H1 (cell line): ENCODE measurements around the gene HDAC10. TPM values are rescaled to one million over a fixed set of nuclear protein-coding genes. Genes with fewer than 3 reads are reported as not detected.

Experiments
- BCL11A ChIP-seq, 2 experiments: IDR thresholded peaks; one replicate each; pipeline ENCODE4 v1.6.1; 2011; ENCODE audit warnings: low read depth in 2 of 2, low read length in 2 of 2, mild to moderate bottlenecking in 2 of 2
- CBX5 ChIP-seq: fragments of 300-800, 300-1000 bp; sonication (generic); IDR thresholded peaks from 2 replicates; pipeline ENCODE4 v1.7.1; 2016; ENCODE audit warnings: antibody characterized with exemption, low read length, low read depth
- E2F6 ChIP-seq: IDR thresholded peaks from 2 replicates; pipeline ENCODE4 v1.6.1; 2012; ENCODE audit warnings: inconsistent platforms
- FOSL1 ChIP-seq: IDR thresholded peaks from 2 replicates; pipeline ENCODE4 v1.6.1; 2011; ENCODE audit warnings: mild to moderate bottlenecking, low read depth, low read length, moderate library complexity; ENCODE audit not compliant: insufficient read depth
- HDAC2 ChIP-seq, 2 experiments: fragments of 300-600 bp in 1 of 2; sonication (generic) in 1 of 2; IDR thresholded peaks; 2 replicates each; pipeline ENCODE4 v1.6.1; 2011 to 2012; ENCODE audit warnings: low read depth in 2 of 2, low read length in 2 of 2, mild to moderate bottlenecking in 2 of 2, moderate library complexity in 2 of 2, borderline replicate concordance in 1 of 2, inconsistent platforms in 1 of 2
- KDM5A ChIP-seq: fragments of 200-600 bp; IDR thresholded peaks from 2 replicates; pipeline ENCODE4 v1.7.1; 2012; ENCODE audit warnings: mild to moderate bottlenecking, low read length, inconsistent platforms, mixed read lengths
- RFX5 ChIP-seq: IDR thresholded peaks from 2 replicates; pipeline ENCODE4 v1.6.1; 2011; ENCODE audit warnings: low read depth, low read length, improper control_type of control experiment, borderline replicate concordance
- RNF2 ChIP-seq: fragments of 200-900, 300-1000 bp; sonication (generic); IDR thresholded peaks from 2 replicates; pipeline ENCODE4 v1.7.1; 2016; ENCODE audit warnings: borderline replicate concordance, low read depth, mild to moderate bottlenecking, antibody characterized with exemption, low read length; ENCODE audit not compliant: poor library complexity, severe bottlenecking; ENCODE audit errors: missing control alignments
- SIRT6 ChIP-seq: IDR thresholded peaks from one replicate; pipeline ENCODE4 v1.7.1; 2012; ENCODE audit warnings: low read length, inconsistent platforms
- SRF ChIP-seq: IDR thresholded peaks from 2 replicates; pipeline ENCODE4 v1.6.1; 2011; ENCODE audit warnings: mild to moderate bottlenecking, low read depth, low read length, moderate library complexity
- polyA plus RNA-seq, 7 experiments: library from polyadenylated mRNA; depleted of rRNA in 3 of 7; stranded (reverse) in 5 of 7; unstranded in 2 of 7; fragments of >200 nt in 5 of 7; fragments of 200-250 nt in 2 of 7; gene quantifications; 1 replicate in 5 of 7; 2 replicates in 1 of 7; 4 replicates in 1 of 7; pipeline versions ENCODE4 v1.2.1 to v1.2.3, GENCODE V29; 2011 to 2013; ENCODE audit warnings: missing spikeins in 2 of 7, mixed read lengths in 2 of 7
- total RNA-seq: library from RNA; stranded (reverse); fragmentation: NEBNext Ultra II Directional; extraction: Animal tissue kit (Norgen Biotek cat#: 25700); gene quantifications from 2 replicates; pipeline ENCODE4 v1.2.1, GENCODE V29; 2021
- TF ChIP-seq, protein P1 (sequence below): fragments of 300-600 bp; sonication (generic); IDR thresholded peaks from 2 replicates; pipeline ENCODE4 v1.7.1; 2012; ENCODE audit warnings: low read length, moderate library complexity, mild to moderate bottlenecking, inconsistent platforms; ENCODE audit not compliant: insufficient replicate concordance

Gene HDAC10
- total and polyA plus RNA-seq, 2 of the 8 experiments (the other 6 are each of a cell fraction or from before 2014, with no cell fraction given): 11.2 to 26.4 TPM

DNA sequence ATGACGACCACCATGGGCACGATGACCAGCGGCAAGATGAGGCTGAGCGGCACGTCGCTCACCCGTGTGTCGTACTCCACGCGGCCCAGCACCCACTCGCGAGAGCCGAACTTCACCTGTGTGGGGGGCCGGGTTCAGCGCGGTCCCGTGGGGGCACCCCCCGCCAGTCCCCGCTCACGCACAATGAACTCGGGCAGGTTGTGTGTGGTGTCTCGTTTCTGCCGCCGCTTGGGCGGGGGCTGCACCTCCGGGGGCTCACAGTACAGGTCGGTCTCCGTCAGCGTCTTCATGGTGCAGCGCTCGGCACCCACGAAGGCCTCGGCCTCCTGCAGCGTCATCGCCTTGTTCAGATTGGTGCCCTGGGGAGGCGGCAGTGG lies 30.3 kb upstream of the HDAC10 start (continued):
- TF ChIP-seq, protein P1, sequence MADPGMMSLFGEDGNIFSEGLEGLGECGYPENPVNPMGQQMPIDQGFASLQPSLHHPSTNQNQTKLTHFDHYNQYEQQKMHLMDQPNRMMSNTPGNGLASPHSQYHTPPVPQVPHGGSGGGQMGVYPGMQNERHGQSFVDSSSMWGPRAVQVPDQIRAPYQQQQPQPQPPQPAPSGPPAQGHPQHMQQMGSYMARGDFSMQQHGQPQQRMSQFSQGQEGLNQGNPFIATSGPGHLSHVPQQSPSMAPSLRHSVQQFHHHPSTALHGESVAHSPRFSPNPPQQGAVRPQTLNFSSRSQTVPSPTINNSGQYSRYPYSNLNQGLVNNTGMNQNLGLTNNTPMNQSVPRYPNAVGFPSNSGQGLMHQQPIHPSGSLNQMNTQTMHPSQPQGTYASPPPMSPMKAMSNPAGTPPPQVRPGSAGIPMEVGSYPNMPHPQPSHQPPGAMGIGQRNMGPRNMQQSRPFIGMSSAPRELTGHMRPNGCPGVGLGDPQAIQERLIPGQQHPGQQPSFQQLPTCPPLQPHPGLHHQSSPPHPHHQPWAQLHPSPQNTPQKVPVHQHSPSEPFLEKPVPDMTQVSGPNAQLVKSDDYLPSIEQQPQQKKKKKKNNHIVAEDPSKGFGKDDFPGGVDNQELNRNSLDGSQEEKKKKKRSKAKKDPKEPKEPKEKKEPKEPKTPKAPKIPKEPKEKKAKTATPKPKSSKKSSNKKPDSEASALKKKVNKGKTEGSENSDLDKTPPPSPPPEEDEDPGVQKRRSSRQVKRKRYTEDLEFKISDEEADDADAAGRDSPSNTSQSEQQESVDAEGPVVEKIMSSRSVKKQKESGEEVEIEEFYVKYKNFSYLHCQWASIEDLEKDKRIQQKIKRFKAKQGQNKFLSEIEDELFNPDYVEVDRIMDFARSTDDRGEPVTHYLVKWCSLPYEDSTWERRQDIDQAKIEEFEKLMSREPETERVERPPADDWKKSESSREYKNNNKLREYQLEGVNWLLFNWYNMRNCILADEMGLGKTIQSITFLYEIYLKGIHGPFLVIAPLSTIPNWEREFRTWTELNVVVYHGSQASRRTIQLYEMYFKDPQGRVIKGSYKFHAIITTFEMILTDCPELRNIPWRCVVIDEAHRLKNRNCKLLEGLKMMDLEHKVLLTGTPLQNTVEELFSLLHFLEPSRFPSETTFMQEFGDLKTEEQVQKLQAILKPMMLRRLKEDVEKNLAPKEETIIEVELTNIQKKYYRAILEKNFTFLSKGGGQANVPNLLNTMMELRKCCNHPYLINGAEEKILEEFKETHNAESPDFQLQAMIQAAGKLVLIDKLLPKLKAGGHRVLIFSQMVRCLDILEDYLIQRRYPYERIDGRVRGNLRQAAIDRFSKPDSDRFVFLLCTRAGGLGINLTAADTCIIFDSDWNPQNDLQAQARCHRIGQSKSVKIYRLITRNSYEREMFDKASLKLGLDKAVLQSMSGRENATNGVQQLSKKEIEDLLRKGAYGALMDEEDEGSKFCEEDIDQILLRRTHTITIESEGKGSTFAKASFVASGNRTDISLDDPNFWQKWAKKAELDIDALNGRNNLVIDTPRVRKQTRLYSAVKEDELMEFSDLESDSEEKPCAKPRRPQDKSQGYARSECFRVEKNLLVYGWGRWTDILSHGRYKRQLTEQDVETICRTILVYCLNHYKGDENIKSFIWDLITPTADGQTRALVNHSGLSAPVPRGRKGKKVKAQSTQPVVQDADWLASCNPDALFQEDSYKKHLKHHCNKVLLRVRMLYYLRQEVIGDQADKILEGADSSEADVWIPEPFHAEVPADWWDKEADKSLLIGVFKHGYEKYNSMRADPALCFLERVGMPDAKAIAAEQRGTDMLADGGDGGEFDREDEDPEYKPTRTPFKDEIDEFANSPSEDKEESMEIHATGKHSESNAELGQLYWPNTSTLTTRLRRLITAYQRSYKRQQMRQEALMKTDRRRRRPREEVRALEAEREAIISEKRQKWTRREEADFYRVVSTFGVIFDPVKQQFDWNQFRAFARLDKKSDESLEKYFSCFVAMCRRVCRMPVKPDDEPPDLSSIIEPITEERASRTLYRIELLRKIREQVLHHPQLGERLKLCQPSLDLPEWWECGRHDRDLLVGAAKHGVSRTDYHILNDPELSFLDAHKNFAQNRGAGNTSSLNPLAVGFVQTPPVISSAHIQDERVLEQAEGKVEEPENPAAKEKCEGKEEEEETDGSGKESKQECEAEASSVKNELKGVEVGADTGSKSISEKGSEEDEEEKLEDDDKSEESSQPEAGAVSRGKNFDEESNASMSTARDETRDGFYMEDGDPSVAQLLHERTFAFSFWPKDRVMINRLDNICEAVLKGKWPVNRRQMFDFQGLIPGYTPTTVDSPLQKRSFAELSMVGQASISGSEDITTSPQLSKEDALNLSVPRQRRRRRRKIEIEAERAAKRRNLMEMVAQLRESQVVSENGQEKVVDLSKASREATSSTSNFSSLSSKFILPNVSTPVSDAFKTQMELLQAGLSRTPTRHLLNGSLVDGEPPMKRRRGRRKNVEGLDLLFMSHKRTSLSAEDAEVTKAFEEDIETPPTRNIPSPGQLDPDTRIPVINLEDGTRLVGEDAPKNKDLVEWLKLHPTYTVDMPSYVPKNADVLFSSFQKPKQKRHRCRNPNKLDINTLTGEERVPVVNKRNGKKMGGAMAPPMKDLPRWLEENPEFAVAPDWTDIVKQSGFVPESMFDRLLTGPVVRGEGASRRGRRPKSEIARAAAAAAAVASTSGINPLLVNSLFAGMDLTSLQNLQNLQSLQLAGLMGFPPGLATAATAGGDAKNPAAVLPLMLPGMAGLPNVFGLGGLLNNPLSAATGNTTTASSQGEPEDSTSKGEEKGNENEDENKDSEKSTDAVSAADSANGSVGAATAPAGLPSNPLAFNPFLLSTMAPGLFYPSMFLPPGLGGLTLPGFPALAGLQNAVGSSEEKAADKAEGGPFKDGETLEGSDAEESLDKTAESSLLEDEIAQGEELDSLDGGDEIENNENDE: no peak
- TF ChIP-seq RNF2 (no peak), BCL11A (IDR thresholded peaks at IDR 0.05; ENCODE audit: low read depth in 2 of 2, low read length in 2 of 2) (no peak), FOSL1 (no peak), SRF (no peak), HDAC2 (IDR thresholded peaks at IDR 0.05; ENCODE audit: borderline replicate concordance in 1 of 2, low read depth in 2 of 2, low read length in 2 of 2) (no peak), CBX5 (no peak), E2F6 (no peak), KDM5A (no peak), SIRT6 (no peak), RFX5 (no peak)
